ENCODE measurements around the gene ATP2A1. TPM values are rescaled to one million over a fixed set of nuclear protein-coding genes. Genes with fewer than 3 reads are reported as not detected.

Gene ATP2A1
- total and polyA plus RNA-seq, 2 of the 13 experiments (the other 11 are each of a cell fraction or from before 2014, with no cell fraction given), result 3.2 to 12.5 TPM

- TF ChIP-seq ARID4A (CRISPR knock-in tag; IDR thresholded peaks at IDR 0.05; ENCODE audit: borderline replicate concordance) (peak; percentile 99), ZFP82 (CRISPR knock-in tag; IDR thresholded peaks at IDR 0.05; ENCODE audit: borderline replicate concordance) (peak; percentile 64; the same call in 1 of the 2 replicates), ELF1 (CRISPR knock-in tag; IDR thresholded peaks at IDR 0.05) (peak; percentile 95), ZZZ3 (CRISPR knock-in tag; IDR thresholded peaks at IDR 0.05; ENCODE audit: borderline replicate concordance) (peak; percentile 64; the same call in 1 of the 2 replicates), SAP130 (CRISPR knock-in tag; IDR thresholded peaks at IDR 0.05; ENCODE audit: low read depth) (peak; percentile 99), ETV6 (CRISPR knock-in tag; conservative IDR thresholded peaks at IDR 0.05) (peak; percentile 96), MYC (CRISPR knock-in tag; IDR thresholded peaks at IDR 0.05; ENCODE audit: borderline replicate concordance) (peak; percentile 95), NCOA2 (CRISPR knock-in tag; IDR thresholded peaks at IDR 0.05) (peak; percentile 64; the same call in 1 of the 2 replicates), CREB3 (CRISPR knock-in tag; IDR thresholded peaks at IDR 0.05) (0 out of 2 replicates have a peak, but pooled peaks have one; percentile 73), ZMAT3 (CRISPR knock-in tag; conservative IDR thresholded peaks at IDR 0.05) (peak; percentile 94), BRF2 (CRISPR knock-in tag; IDR thresholded peaks at IDR 0.05) (peak; percentile 76; the same call in 1 of the 2 replicates), FOXC1 (CRISPR knock-in tag; IDR thresholded peaks at IDR 0.05; ENCODE audit: borderline replicate concordance) (peak; percentile 73), POLR2G (IDR thresholded peaks at IDR 0.05; ENCODE audit: low read depth, low read length) (peak; percentile 92), TAF1 (CRISPR knock-in tag; IDR thresholded peaks at IDR 0.05) (peak; percentile 95), TEAD2 (CRISPR knock-in tag; IDR thresholded peaks at IDR 0.05) (no peak), HNF1A (IDR thresholded peaks at IDR 0.05; ENCODE audit: low read depth) (no peak; the same call in 1 of the 2 replicates), HNF1A (CRISPR knock-in tag; IDR thresholded peaks at IDR 0.05; ENCODE audit: borderline replicate concordance) (peak; percentile 85; the same call in 1 of the 2 replicates), CBX2 (IDR thresholded peaks at IDR 0.05; ENCODE audit: low read depth, low read length) (no peak), CBX2 (CRISPR knock-in tag; IDR thresholded peaks at IDR 0.05; ENCODE audit: low read depth) (no peak)
Observed at GRCh38 chr16:28846080-28846932, 32.0 kb upstream of the ATP2A1 start, which contains the start of gene TUFM (continued).

Measured in HepG2 (cell line).